HG03520 (cell line): ENCODE results near the gene HES1.
"Not testable (repeated sequence)": the region's sequence is repeated elsewhere in the genome, so short reads cannot be mapped to it uniquely, and the experiment has no call there.

Experiments used
- ATAC-seq: cut with Tn5 transposase; IDR thresholded peaks from one replicate; pipeline ENCODE4 v1.9.1; 2021; ENCODE audit warnings: mild to moderate bottlenecking, moderate library complexity; ENCODE audit not compliant: unreplicated experiment

Gene HES1

GRCh38 chr3:194135806-194136518 is at the start of gene HES1:
HES1 (plus strand) TSS chr3:194136148; CDS start chr3:194136381, 233 bp downstream.
- no peak for ATAC-seq

- no peak for ATAC-seq
These were observed 49.4 kb upstream of the HES1 start for GRCh38 chr3:194086388-194087075.

DNA sequence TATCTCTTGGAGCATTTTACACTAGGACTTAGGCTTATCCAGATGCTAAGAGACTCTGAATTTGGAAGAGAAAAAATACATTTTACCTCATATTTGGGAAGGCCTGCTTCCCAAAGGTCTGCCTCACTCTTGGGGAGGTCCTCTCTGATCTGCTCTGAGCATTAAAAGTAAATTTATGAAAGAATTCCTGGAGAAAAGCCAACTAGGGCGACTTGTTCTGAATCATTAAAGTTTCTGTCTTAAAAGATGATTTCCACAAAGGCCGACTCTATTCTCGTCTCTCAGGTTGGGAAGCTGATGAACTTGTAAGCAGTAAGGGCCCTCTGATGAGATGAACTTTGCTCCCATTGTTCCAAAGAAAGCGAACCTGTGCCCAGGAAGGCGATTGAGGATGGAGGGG is 48.7 kb upstream of the HES1 start:
- ATAC-seq = no peak

- ATAC-seq = no peak
These were observed 47.7 kb upstream of the HES1 start for GRCh38 chr3:194087995-194088855.

GRCh38 chr3:194089357-194090177 is 46.4 kb upstream of the HES1 start:
- no peak for ATAC-seq

- not testable (repeated sequence) for ATAC-seq
These were observed 45.8 kb upstream of the HES1 start for GRCh38 chr3:194090178-194090555.

DNA sequence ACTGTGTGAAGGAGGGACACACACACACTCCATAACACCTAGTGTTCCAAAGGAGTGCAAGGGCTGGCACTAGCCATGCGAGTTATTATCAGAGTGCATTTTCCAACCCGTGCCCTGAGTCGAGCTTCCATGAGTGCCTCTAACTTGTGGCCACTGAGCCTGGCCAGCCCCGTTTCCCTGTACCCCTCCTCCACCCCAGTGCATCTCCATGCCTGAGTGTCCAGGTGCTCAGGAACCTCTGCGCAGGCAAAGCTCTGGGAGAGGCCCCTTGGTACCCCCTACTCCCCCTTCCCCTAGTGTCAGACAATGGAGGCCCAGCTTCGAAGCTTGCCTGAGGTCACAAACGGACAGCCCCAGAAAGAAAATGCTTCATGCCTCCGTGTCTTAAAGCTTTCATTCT is 45.2 kb upstream of the HES1 start:
- no peak for ATAC-seq

DNA sequence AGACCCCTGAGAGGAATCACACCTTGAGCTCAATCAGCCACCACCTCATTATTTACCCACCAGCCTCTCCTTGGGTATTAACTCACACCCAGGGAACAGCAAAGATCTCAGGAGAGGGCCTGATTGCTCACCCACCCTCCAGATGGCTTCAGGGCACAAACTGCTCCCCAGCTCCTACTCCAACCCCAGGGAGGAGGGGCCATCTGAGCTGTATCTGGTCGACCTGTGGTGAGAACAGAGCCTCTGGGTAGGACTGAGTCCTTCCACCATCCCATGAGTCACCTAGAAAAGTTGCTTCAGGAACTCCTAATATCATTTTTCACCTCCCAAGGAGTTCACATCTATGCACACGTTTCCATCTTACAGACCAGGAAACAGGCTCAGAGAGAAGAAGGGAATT is 44.8 kb upstream of the HES1 start:
- ATAC-seq = no peak

- not testable (repeated sequence) for ATAC-seq
These were observed 44.1 kb upstream of the HES1 start for GRCh38 chr3:194091897-194092296.

DNA sequence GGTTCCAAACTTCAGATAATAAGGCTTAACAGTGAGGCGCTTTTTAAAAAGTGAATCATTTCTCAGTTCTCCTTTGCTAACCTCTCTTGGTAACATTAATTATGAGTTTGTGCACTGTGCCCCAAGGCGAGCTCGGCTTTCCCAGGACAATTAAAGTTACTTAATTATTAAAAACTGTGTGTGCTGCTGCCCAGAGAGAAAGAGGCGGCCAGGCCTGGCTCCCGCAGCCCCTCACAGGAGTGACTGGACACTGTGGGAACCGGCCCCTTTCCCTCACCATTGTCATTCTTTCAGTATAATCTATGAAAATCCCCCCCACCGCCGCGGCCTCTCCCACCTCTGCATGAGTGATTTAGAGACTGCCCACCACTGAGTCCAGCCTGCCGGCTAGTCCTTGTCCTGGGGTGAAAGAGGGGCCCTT is 43.1 kb upstream of the HES1 start:
- ATAC-seq = no peak

DNA sequence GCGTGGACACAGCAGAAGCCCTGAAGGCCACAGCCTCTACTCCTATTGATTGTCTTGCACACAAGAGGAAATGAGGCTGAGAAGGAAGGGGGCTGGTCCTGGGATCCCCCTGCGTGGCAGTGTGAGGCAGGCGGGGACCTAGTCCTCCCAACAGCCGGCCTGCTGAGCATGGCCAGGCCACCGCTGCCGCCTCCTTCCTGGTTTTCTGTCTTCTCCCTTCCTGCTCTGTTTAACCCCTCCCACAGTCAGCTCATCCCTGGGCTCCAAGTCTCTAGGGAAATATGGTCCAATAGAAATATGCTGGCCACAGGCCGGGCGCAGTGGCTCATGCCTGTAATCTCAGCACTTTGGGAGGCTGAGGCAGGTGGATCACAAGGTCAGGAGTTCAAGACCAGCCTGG is 42.1 kb upstream of the HES1 start:
- no peak for ATAC-seq

DNA sequence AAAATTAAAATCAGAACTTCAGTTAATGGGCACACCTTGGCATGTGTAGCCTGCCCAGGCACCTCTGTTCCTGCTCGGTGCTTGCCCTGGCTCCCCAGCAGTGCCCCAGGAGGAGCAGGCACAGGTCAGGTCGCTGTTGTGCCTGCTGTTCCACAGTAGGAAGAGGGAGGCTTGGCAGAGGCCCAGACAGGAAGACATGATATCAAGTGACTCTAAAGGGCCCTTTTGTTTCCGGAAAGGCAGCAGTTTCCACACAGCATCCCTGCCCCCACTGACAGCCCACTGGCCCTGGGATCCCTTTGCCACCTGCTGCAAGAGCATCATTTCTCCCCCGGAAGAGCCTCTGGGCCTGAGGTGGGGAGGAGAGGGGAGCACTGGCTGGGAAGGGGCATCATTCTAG is 40.5 kb upstream of the HES1 start:
- no peak for ATAC-seq

DNA sequence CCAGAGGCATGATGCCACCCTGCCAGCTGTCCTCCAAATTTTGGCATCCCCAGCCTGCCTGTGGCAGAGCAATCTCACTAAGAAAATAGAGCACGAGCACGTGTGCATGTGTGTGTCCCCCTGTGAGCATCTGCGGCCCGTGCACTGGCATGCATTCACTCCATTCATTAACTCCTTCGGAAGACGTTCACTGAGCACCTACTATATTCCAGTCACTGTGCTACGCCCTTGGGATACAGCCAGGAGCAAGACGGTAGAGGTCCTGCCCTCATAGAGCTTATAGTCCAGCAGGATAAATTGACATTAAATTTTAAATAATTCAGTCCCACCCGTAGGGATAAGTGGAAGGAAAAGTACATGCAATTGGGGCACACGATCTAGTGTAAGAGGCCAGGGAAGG is 40.0 kb upstream of the HES1 start:
- ATAC-seq = no peak

DNA sequence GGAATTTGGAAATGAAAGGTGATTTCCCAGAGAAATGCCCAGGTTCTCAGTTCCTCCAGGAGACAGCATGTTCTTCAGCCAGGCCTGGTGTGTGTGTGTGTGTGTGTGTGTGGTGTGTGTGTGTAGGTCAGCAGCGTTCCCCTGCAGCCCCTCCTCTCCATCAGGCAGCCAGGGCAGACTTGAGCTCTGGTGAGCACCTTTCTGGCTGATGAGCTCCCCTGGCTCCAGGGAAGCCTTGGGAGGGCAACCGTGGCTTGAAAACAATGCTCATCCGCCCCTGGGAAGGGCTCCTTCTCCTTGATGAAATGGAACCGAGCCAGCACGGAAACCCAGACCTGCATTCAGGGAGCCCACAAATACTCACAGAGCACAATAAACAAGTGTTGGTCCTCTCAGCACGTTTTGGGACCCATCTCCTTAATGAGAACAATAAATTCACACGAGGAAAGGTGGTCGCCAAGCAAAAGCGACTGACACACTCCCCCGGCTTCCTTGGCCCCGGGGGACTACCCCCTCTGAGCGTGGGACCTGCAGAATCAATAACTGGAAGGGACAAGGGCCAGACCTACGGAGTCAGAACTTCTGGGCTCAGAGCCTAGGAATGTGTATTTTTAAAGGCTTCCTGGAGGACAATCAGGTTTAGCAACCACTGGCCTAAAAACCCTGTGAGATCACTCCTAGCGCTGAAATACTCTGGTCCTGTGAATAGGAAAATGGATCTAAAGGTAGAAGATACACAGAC is 38.6 kb upstream of the HES1 start:
- no peak for ATAC-seq

DNA sequence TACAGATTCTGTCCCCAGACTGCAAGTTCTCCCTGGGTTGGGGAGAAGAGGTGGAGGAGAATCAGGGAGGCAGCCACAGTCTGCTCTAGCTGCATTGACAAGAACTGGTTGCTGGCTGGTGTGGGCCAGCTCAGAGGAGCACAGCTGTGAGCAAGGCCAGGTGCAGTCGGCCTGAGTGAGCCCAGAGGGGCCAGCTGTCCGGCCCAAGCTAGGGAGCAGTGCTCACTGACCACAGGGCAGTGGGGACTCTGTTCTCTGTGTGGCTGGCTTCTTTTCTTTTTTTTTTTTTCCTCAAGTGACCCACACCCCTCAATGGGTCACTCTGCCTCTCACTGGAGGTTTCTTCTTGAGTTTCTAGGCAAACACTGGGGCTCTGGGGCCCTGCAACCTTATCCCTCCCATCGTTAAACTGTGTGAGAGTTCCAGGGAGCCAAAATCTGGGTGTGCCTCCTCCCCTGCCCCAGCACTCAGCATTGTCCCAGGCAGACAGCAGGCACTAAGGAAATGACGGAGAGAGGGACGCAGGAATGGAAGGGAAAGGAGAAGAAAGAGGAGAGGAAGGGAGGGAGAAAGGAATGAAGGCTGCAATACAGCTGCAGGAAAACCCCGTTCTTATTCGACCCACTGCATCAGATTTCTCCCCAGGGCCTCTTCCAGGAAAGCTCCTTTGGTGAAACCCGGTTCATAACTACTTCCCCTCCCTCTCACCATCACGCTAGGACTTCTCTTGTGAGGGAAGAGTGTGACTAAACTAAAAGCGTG is 37.7 kb upstream of the HES1 start:
- no peak for ATAC-seq

GRCh38 chr3:194098843-194099183 is 37.1 kb upstream of the HES1 start:
- no peak for ATAC-seq

DNA sequence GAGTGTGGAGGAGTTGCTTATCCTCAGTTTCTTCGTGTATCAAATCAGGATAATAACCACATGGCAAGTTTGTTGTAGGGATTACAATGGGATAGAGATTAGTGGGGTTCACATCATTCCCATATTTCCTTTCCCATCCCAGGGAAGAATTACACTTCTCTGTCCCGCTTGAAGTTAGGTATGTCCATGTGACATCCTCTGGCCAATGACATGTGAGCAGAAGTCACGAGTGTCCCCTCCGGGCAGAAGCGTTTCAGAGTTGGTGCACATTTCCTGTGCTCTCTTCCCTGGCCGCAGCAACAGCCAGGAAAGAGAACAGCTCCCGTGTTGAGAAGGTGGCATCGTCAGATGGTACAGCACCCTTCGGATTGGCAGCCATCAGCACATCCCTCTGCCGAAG is 36.7 kb upstream of the HES1 start:
- no peak for ATAC-seq

DNA sequence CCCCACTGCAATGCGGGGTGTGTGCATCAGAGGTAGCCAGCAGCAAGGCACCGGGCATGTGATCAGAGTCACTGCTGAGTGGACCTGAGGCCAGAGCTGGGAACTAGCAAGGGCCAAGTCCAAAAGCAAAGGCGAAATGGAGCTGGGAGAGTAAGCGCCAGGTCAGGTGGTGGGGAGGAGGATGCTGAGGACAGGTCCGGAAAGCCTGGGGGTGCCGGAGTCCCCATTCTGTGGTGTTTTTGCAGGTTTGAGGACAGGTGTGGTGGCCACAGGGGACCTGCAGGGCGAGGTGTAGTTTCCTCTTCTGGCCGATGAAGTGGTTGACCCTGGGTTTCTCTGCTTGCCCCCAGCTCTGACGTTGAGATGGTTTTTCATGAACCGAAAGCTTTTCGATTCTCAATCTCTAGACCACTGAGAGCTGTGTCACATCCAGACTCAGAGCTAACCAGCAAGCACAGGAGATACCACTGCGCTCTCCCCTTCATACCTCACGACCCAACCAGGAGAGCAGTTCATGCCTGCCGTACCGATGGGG is 35.0 kb upstream of the HES1 start:
- ATAC-seq = peak; percentile 89
